Activated naive CD4-positive, alpha-beta T cell treated with anti-CD3 and anti-CD28 coated beads, Interleukin-2, amount 50 U/mL, for 24 hours (primary cell): ENCODE results near the gene CTNNA3.

Source experiments
- H3K27ac Mint-ChIP-seq: one replicate; pipeline ENCODE4 v1.8.0; 2021; ENCODE audit warnings: mild to moderate bottlenecking, mixed read lengths
- H3K27me3 Mint-ChIP-seq: one replicate; pipeline ENCODE4 v1.8.0; 2021; ENCODE audit warnings: mixed read lengths
- H3K36me3 Mint-ChIP-seq: one replicate; pipeline ENCODE4 v1.8.0; 2021; ENCODE audit warnings: mixed read lengths
- H3K4me1 Mint-ChIP-seq: one replicate; pipeline ENCODE4 v1.8.0; 2021; ENCODE audit warnings: mixed read lengths
- H3K4me3 Mint-ChIP-seq: one replicate; pipeline ENCODE4 v1.8.0; 2021; ENCODE audit warnings: mild to moderate bottlenecking, mixed read lengths
- H3K9me3 Mint-ChIP-seq: one replicate; pipeline ENCODE4 v1.8.0; 2021; ENCODE audit warnings: mixed read lengths

Gene CTNNA3

DNA sequence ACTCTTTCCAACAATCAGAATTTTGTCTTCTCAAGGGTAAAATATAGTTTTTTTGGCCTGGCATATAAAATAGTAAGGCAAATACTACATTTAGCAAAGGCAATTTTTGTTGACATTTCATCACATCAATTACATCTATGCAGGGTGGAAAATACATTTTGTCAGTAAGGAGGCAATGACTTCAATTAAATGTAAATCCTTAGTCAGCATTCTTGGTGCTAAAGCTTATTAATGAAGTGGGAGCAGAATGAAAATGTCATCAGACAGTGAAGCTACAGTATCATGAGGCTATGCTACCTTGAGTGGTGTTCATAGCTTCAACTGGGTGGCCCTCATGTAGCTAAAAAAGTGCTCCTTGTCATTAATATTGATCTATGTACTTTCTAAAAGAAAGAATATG is 761.3 kb downstream of the CTNNA3 start:
- Mint-ChIP-seq H3K27ac (no peak overlapping the region), H3K36me3 (no peaks in the 10 kb centered on the region), H3K4me1 (no peaks in the 10 kb centered on the region), H3K27me3 (peaks cover 12% of the 10 kb centered on the region), H3K4me3 (no peak overlapping the region), H3K9me3 (no peaks in the 10 kb centered on the region)

DNA sequence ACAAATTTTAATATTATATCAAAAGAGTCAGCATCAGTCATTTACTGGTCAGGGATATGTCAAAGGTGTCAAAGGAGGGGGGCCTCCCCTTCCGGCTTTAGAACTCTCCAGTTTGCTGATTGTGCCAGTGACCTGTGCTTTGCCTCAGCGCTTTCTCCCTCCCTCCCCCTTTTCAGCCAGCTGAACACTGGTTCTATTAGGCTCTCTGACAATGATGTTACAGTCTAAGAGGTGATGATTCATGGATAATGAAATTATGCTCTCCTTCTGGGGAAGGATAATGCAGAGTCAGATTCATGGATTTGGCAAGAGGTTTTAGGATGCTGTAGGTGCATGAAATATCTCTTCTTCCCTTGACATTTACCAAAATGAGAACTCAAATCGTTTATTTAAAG is 764.0 kb downstream of the CTNNA3 start:
- Mint-ChIP-seq H3K36me3 (no peaks in the 10 kb centered on the region), H3K4me1 (no peaks in the 10 kb centered on the region), H3K9me3 (no peaks in the 10 kb centered on the region), H3K27me3 (peaks cover 26% of the 10 kb centered on the region), H3K27ac (no peak overlapping the region), H3K4me3 (no peak overlapping the region)

DNA sequence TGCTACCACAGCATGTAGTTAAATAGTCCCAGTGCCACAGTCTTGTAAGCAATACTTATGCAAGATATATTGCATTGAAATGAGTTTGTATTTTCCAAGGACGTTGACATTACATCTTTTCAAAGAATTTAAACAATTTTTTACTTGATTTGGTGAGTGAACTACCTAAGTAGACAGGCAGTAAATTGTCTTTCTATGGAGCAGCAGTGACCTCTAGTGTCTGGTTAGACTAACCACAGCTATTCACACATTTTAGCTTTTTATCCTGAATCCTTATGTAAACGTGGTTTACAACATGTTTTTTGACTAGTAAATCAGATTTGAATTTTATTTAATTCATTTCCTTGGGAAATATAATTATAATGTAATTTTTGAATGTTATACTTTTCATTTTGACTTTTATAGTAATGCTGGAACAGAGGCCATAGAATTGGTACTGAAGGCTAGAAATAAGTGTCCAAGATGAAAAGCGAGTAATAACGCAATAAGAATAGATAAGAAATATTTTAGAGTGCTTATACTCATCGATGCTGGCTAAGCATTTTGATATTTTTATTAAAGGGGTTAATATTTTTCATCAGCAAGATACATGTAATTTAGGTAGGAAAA is 764.6 kb downstream of the CTNNA3 start:
- Mint-ChIP-seq H3K27ac (no peak overlapping the region), H3K9me3 (no peaks in the 10 kb centered on the region), H3K27me3 (peaks cover 28% of the 10 kb centered on the region), H3K4me3 (no peak overlapping the region), H3K36me3 (no peaks in the 10 kb centered on the region), H3K4me1 (no peaks in the 10 kb centered on the region)

DNA sequence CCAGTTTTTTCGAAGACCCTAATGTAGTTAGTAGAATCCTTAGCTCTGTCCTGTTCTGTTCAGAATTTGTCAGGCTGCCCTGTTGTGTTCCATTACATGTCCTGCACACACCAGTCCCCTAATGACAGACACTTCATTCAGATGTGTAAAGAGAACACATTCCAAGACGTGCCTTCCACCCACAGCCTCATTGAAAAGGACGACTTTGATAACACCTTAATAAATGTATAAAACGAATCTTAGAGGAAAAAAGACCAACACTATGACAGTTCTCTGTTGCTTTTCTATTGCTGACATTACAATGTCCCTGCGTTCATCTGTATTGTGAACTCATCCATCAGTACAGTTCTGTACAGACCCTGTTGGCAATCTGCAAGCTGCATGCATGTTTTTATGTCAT is 766.6 kb downstream of the CTNNA3 start:
- Mint-ChIP-seq H3K36me3 (no peaks in the 10 kb centered on the region), H3K4me3 (no peak overlapping the region), H3K27me3 (peaks cover 30% of the 10 kb centered on the region), H3K27ac (no peak overlapping the region), H3K9me3 (no peaks in the 10 kb centered on the region), H3K4me1 (no peaks in the 10 kb centered on the region)

DNA sequence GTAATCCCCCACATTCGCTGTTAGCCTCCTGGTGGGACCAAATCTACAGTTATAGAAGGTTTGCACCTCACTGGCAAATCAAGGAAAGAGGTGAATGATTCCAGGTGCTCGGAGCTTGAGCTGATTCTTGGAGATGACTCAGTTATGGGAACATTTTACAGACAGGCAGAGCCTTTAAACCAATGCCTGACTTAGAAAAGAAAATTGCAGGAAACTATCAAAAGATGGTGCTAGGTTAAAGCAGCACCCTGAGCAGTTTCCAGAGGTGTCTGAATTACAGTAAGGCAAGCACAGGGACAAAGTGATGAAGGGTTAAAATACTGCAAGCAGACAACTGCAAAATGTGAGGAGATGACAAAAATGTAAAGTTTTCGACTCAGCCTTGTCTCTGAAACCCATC is 767.2 kb downstream of the CTNNA3 start:
- no peaks in the 10 kb centered on the region for H3K9me3 Mint-ChIP-seq
- H3K4me3 Mint-ChIP-seq, result no peak overlapping the region
- H3K27ac Mint-ChIP-seq, result no peak overlapping the region
- peaks cover 28% of the 10 kb centered on the region for H3K27me3 Mint-ChIP-seq
- H3K4me1 Mint-ChIP-seq, result no peaks in the 10 kb centered on the region
- H3K36me3 Mint-ChIP-seq, result no peaks in the 10 kb centered on the region

DNA sequence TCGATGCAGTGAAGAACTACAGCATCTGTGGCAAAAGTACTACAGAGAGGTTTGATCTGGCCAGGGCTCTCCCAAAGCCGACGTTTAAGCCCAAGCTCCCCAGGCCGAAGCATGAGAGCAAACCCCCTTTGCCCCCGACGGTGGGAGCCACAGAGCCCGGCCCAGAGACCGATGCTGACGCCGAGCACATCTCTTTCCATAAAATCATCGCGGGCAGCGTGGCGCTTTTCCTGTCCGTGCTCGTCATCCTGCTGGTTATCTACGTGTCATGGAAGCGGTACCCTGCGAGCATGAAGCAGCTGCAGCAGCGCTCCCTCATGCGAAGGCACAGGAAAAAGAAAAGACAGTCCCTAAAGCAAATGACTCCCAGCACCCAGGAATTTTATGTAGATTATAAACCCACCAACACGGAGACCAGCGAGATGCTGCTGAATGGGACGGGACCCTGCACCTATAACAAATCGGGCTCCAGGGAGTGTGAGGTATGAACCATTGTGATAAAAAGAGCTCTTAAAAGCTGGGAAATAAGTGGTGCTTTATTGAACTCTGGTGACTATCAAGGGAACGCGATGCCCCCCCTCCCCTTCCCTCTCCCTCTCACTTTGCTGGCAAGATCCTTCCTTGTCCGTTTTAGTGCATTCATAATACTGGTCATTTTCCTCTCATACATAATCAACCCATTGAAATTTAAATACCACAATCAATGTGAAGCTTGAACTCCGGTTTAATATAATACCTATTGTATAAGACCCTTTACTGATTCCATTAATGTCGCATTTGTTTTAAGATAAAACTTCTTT is 767.8 kb downstream of the CTNNA3 start:
- H3K36me3 Mint-ChIP-seq, result no peaks in the 10 kb centered on the region
- H3K4me1 Mint-ChIP-seq, result no peaks in the 10 kb centered on the region
- no peak overlapping the region for H3K27ac Mint-ChIP-seq
- H3K9me3 Mint-ChIP-seq, result no peaks in the 10 kb centered on the region
- peaks cover 28% of the 10 kb centered on the region for H3K27me3 Mint-ChIP-seq
- no peak overlapping the region for H3K4me3 Mint-ChIP-seq

DNA sequence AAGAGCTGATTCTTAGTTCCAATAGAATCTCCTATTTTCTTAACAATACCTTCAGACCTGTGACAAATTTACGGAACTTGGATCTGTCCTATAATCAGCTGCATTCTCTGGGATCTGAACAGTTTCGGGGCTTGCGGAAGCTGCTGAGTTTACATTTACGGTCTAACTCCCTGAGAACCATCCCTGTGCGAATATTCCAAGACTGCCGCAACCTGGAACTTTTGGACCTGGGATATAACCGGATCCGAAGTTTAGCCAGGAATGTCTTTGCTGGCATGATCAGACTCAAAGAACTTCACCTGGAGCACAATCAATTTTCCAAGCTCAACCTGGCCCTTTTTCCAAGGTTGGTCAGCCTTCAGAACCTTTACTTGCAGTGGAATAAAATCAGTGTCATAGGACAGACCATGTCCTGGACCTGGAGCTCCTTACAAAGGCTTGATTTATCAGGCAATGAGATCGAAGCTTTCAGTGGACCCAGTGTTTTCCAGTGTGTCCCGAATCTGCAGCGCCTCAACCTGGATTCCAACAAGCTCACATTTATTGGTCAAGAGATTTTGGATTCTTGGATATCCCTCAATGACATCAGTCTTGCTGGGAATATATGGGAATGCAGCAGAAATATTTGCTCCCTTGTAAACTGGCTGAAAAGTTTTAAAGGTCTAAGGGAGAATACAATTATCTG is 768.6 kb downstream of the CTNNA3 start:
- no peaks in the 10 kb centered on the region for H3K4me1 Mint-ChIP-seq

DNA sequence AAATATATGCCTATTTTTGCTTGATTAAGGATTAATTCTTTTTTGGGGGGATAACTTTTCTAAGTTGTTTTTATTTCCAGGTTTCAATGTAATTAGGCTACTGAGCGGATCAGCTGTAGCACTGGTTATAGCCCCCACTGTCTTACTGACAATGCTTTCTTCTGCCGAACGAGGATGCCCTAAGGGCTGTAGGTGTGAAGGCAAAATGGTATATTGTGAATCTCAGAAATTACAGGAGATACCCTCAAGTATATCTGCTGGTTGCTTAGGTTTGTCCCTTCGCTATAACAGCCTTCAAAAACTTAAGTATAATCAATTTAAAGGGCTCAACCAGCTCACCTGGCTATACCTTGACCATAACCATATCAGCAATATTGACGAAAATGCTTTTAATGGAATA is 769.2 kb downstream of the CTNNA3 start:
- Mint-ChIP-seq H3K4me1 (no peaks in the 10 kb centered on the region), H3K9me3 (no peaks in the 10 kb centered on the region), H3K27ac (no peak overlapping the region), H3K36me3 (no peaks in the 10 kb centered on the region), H3K4me3 (no peak overlapping the region), H3K27me3 (peaks cover 24% of the 10 kb centered on the region)

More for the DNA sequence above, 768.6 kb downstream of the CTNNA3 start:
- Mint-ChIP-seq H3K27me3 (peaks cover 28% of the 10 kb centered on the region), H3K27ac (no peak overlapping the region), H3K9me3 (no peaks in the 10 kb centered on the region), H3K4me3 (no peak overlapping the region), H3K36me3 (no peaks in the 10 kb centered on the region)

DNA sequence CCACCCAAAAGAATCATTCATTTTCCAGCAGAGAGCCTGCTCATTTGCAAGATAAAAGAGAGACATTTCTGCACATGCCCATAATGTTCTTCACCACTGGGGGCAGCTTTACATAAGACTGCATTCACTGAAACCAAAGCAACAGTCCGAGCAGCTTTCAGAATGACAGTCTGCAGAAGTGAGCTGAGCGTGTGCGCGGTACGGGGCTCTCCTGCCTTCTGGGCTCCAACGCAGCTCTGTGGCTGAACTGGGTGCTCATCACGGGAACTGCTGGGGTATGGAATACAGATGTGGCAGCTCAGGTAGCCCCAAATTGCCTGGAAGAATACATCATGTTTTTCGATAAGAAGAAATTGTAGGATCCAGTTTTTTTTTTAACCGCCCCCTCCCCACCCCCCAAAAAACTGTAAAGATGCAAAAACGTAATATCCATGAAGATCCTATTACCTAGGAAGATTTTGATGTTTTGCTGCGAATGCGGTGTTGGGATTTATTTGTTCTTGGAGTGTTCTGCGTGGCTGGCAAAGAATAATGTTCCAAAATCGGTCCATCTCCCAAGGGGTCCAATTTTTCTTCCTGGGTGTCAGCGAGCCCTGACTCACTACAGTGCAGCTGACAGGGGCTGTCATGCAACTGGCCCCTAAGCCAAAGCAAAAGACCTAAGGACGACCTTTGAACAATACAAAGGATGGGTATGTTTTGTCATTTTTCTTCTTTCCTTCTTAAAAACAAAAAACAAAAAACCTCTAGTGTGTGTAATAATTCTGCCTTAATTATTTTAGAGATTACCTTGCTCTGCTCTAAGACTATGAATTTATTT is 769.9 kb downstream of the CTNNA3 start, which contains the start of gene LRRTM3:
TSS of gene LRRTM3 (plus strand) at position 141 of the 820 bp plus-strand sequence.
- no peak within 1 kb of the TSS for H3K4me3 Mint-ChIP-seq
- peaks cover 22% of the 10 kb centered on the region for H3K27me3 Mint-ChIP-seq
- no peaks in the 10 kb centered on the region for H3K9me3 Mint-ChIP-seq
- H3K36me3 Mint-ChIP-seq, result no peaks in the 10 kb centered on the region
- H3K27ac Mint-ChIP-seq, result no peak within 1 kb of the TSS
- H3K4me1 Mint-ChIP-seq, result no peaks in the 10 kb centered on the region

DNA sequence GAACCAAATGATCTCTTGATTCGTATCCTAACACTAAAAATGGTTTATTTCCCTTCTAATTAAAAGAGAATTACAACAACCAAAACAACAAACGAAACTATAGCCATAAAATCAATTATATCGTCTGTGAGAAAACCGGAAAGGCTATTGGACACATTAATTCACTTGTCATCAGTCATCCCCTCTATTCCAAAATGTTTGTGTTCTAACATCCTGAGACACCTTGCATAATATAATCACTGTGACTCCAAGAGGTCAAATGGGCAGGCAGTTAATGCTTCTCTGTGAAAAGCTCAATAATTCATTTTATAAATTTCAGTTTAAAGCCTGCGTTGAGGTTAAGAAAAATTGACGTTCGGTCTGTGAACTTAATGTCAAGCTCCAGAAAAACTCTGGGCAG is 770.6 kb downstream of the CTNNA3 start:
- H3K36me3 Mint-ChIP-seq, result no peaks in the 10 kb centered on the region
- no peaks in the 10 kb centered on the region for H3K9me3 Mint-ChIP-seq
- no peak overlapping the region for H3K4me3 Mint-ChIP-seq
- H3K27me3 Mint-ChIP-seq, result peaks cover 20% of the 10 kb centered on the region
- no peak overlapping the region for H3K27ac Mint-ChIP-seq
- no peaks in the 10 kb centered on the region for H3K4me1 Mint-ChIP-seq

DNA sequence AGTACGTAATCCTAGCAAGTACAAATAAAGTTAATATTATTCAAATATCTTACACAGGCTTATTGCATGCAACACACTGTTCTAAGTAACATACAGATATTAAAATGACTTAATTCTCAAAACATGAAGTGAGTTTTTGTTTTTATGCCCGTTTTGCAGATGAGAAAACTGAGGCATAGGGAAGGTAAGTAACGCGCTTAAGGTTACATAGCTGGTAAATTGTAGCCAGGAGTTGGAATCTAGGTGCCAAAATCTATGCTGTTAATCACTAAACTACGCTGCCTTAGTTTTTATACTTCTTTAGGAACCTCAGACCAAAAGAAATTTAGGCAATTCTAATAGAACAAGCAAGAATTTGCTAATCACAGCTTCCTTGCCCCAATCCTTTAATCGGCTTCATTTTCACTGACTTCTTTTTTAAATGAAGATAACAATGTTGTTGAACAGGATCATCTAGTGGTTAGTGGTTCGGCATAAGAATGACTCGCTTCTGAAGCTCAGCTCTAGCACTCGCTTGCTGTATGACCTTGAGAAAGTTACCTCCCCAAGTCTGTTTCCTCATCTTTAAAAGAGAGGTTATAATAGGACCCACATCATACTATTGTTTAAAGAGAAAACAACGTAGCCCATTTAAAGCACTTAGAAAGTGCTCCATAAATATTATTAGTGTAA is 771.2 kb downstream of the CTNNA3 start:
- Mint-ChIP-seq H3K4me1 (no peaks in the 10 kb centered on the region), H3K27me3 (peaks cover 19% of the 10 kb centered on the region), H3K4me3 (no peak overlapping the region), H3K9me3 (no peaks in the 10 kb centered on the region), H3K36me3 (no peaks in the 10 kb centered on the region), H3K27ac (no peak overlapping the region)

DNA sequence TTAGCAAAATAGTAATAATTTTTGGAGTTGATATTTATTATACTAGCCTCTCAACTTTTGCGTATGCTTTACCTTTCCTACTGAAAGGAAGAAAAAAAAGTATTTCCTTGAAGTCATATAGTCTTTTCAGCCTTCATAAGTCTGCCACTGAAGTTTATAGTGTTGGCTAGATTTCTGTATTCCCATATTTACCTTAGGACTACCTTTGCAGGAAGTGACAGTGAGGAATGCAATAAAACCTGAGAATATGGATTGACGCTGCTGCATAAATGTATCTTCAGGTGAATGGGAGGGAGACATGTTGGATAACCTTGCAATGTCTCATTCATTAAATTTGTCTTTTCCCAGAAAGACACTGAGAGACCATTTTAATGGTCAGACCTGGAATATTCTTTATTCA is 776.7 kb downstream of the CTNNA3 start:
- Mint-ChIP-seq H3K27ac (no peak overlapping the region), H3K4me3 (no peak overlapping the region), H3K4me1 (no peaks in the 10 kb centered on the region), H3K36me3 (no peaks in the 10 kb centered on the region), H3K27me3 (peaks cover 1% of the 10 kb centered on the region), H3K9me3 (no peaks in the 10 kb centered on the region)

DNA sequence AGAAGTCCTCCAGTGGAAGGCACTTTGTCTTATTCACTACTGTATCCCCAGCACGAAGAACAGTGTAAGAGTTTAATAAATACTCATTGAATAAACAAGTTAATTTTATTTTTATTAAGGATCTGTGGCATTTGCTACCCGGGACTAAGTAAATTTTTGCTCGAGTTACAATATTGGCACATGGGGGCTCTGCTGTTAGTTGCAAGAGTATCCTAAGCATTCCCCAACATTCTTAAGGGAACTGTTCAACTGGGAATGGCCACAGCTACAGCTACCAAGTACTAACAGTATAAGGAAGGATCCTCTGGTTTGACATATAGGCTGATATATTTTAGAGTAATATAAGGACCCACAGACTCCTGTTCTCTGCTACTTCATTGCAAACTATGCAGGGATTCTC is 778.9 kb downstream of the CTNNA3 start:
- Mint-ChIP-seq H3K27me3 (peaks cover 1% of the 10 kb centered on the region), H3K27ac (no peak overlapping the region), H3K36me3 (no peaks in the 10 kb centered on the region), H3K4me1 (no peaks in the 10 kb centered on the region), H3K9me3 (no peaks in the 10 kb centered on the region), H3K4me3 (no peak overlapping the region)

DNA sequence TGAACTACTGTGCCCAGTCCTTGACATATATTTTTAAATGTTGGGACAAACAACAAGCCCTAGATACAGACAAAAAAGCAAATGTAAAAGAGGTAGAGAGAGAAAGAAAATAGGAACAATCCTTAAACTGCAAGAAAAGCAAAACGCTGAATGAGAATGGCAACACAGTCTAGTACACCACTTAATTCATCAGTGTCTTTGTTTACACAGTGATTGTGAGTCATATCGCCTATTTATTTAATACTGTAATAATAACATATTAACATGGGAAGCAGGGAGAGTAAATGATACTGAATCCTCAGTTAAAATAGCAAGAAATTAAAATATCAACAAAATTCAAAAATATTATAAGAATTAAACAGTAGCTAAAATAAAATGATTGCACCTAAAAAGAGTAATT is 780.0 kb downstream of the CTNNA3 start:
- no peak overlapping the region for H3K4me3 Mint-ChIP-seq
- no peaks in the 10 kb centered on the region for H3K36me3 Mint-ChIP-seq
- H3K4me1 Mint-ChIP-seq, result no peaks in the 10 kb centered on the region
- no peaks in the 10 kb centered on the region for H3K9me3 Mint-ChIP-seq
- H3K27me3 Mint-ChIP-seq, result peaks cover 1% of the 10 kb centered on the region
- no peak overlapping the region for H3K27ac Mint-ChIP-seq

DNA sequence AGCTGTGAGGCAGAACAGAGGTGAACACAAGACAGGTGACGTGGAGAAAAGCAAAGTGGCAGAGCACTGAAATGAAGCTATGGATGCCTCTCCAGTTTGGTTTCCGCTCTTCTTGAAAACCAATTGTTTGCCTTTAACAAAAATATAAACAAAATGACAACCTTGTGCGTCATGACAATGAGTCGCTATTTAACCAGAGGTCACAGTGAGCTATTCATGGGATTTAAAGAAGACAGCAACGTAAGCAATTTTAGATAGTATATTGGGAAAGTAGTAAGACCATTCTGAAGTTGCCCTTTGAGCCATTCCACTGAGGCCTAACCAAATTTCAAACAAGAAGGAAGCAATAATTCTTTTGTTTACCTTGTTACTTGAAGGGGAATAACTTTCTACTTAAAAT is 785.3 kb downstream of the CTNNA3 start:
- H3K4me1 Mint-ChIP-seq, result no peaks in the 10 kb centered on the region
- peaks cover 1% of the 10 kb centered on the region for H3K27me3 Mint-ChIP-seq
- no peaks in the 10 kb centered on the region for H3K9me3 Mint-ChIP-seq
- no peak overlapping the region for H3K4me3 Mint-ChIP-seq
- H3K27ac Mint-ChIP-seq, result no peak overlapping the region
- no peaks in the 10 kb centered on the region for H3K36me3 Mint-ChIP-seq
